Measurements from ENCODE around the gene CFAP74.

DNA sequence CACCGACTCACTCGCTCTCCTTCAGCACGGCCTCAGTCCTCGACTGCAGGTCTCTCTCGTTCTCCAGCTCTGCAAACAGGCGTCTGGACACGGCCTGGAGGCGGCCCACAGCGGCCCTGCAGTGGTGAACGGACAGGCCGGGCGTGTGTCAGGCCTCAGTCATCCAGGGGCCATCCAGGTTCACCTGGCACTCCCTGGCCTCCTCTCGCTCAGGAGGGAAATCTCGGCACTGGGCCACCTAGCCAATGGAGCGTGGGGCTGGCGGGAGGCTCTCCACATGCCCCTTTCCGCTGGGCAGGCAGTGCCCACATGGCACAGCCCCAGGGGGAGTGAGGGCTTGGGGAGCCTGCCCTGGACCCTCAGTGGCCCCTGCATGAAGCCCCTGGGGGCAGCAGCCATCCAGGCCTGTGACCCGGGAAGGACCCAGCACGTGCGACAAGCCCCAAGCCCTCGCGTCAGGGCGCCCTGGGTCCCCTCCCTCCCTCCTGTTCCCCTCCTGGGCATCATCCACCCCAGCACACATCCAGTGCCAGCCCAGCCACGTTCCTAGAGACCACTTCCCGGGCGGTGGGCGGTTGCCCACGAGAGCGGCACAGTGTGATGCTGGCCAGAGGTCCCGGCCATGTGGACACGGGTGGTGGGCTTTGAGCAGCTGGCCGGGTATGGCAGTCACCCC is 18.1 kb downstream of the CFAP74 start:
- no peak for TF ChIP-seq POLR2A (IDR thresholded peaks at IDR 0.05; ENCODE audit: low read depth, low read length)
- no peak for TF ChIP-seq POLR2AphosphoS5 (IDR thresholded peaks at IDR 0.05; ENCODE audit: low read depth, low read length)
- no peak for TF ChIP-seq TAF1 (IDR thresholded peaks at IDR 0.05; ENCODE audit: borderline replicate concordance, low read depth, low read length)

Measured in GM12892 (cell line).